ENCODE measurements around the gene TNXB. TPM values are rescaled to one million over a fixed set of nuclear protein-coding genes. Genes with fewer than 3 reads are reported as not detected.

Gene TNXB
- total RNA-seq, 1 experiment from 2014 or later: 10.6 TPM

- DNase-seq: no peak
- BruUV-seq (replicated peaks): TSS peak; percentile 37
- Mint-ChIP-seq H3K27me3 (ENCODE audit: unreplicated experiment) (peaks cover 100% of the 10 kb centered on the region), H3K36me3 (ENCODE audit: insufficient read depth, unreplicated experiment) (peaks cover 12% of the 10 kb centered on the region), H3K4me3 (ENCODE audit: low read depth, unreplicated experiment) (no peak overlapping the region), H3K27ac (ENCODE audit: unreplicated experiment) (no peak overlapping the region), H3K4me1 (ENCODE audit: low read depth, unreplicated experiment) (peaks cover 21% of the 10 kb centered on the region), H3K9me3 (ENCODE audit: low read depth, unreplicated experiment) (no peaks in the 10 kb centered on the region)
- CTCF ChIA-PET: no interaction called here
- TF ChIP-seq CTCF (IDR thresholded peaks at IDR 0.05; ENCODE audit: unreplicated experiment): no peak
- intact Hi-C loops (cut with micrococcal nuclease; ENCODE audit: unreplicated experiment): no loop called here
These were observed 16.2 kb downstream of the TNXB start for GRCh38 chr6:32092760-32093497.

GRCh38 chr6:32089082-32089828 lies 19.9 kb downstream of the TNXB start:
- Mint-ChIP-seq H3K4me1 (ENCODE audit: low read depth, unreplicated experiment) (peaks cover 9% of the 10 kb centered on the region), H3K27me3 (ENCODE audit: unreplicated experiment) (peaks cover 94% of the 10 kb centered on the region), H3K36me3 (ENCODE audit: insufficient read depth, unreplicated experiment) (no peaks in the 10 kb centered on the region), H3K4me3 (ENCODE audit: low read depth, unreplicated experiment) (no peak overlapping the region), H3K9me3 (ENCODE audit: low read depth, unreplicated experiment) (no peaks in the 10 kb centered on the region), H3K27ac (ENCODE audit: unreplicated experiment) (no peak overlapping the region)
- no peak for TF ChIP-seq CTCF (IDR thresholded peaks at IDR 0.05; ENCODE audit: unreplicated experiment)
- intact Hi-C loops (cut with micrococcal nuclease; ENCODE audit: unreplicated experiment): no loop called here
- CTCF ChIA-PET: interaction anchor here (0.6 to 0.8 kb wide), 2 partner anchors 106 to 209 kb away, joined by 4 read pairs; no protein-coding TSS in a partner anchor
- no TSS peak for BruUV-seq (replicated peaks)
- DNase-seq: no peak

- TF ChIP-seq CTCF (IDR thresholded peaks at IDR 0.05; ENCODE audit: unreplicated experiment): no peak
- H3K27me3 Mint-ChIP-seq (ENCODE audit: unreplicated experiment): peaks cover 94% of the 10 kb centered on the region
- CTCF ChIA-PET: interaction anchor here (0.6 to 1.6 kb wide), 3 partner anchors 8 to 210 kb away, joined by 3 to 4 read pairs (median 4); no protein-coding TSS in a partner anchor
- no TSS peak for BruUV-seq (replicated peaks)
- H3K36me3 Mint-ChIP-seq (ENCODE audit: insufficient read depth, unreplicated experiment): no peaks in the 10 kb centered on the region
- no peak overlapping the region for H3K27ac Mint-ChIP-seq (ENCODE audit: unreplicated experiment)
- peaks cover 9% of the 10 kb centered on the region for H3K4me1 Mint-ChIP-seq (ENCODE audit: low read depth, unreplicated experiment)
- H3K9me3 Mint-ChIP-seq (ENCODE audit: low read depth, unreplicated experiment): no peaks in the 10 kb centered on the region
- DNase-seq: no peak
- H3K4me3 Mint-ChIP-seq (ENCODE audit: low read depth, unreplicated experiment): no peak overlapping the region
- intact Hi-C loops (cut with micrococcal nuclease; ENCODE audit: unreplicated experiment): no loop called here
These were observed 20.6 kb downstream of the TNXB start for GRCh38 chr6:32088487-32089049.

- CTCF ChIA-PET: interaction anchor here (0.6 to 1.6 kb wide), 5 partner anchors 9 to 190 kb away, joined by 3 to 6 read pairs (median 3); partner anchors contain the start of gene EHMT2
- intact Hi-C loops (cut with micrococcal nuclease; ENCODE audit: unreplicated experiment): no loop called here
- no TSS peak for BruUV-seq (replicated peaks)
- H3K27ac Mint-ChIP-seq (ENCODE audit: unreplicated experiment): no peak overlapping the region
- DNase-seq: peak; percentile 95
- TF ChIP-seq CTCF (IDR thresholded peaks at IDR 0.05; ENCODE audit: unreplicated experiment): peak; percentile 58
- no peaks in the 10 kb centered on the region for H3K9me3 Mint-ChIP-seq (ENCODE audit: low read depth, unreplicated experiment)
- H3K4me3 Mint-ChIP-seq (ENCODE audit: low read depth, unreplicated experiment): no peak overlapping the region
- peaks cover 9% of the 10 kb centered on the region for H3K4me1 Mint-ChIP-seq (ENCODE audit: low read depth, unreplicated experiment)
- no peaks in the 10 kb centered on the region for H3K36me3 Mint-ChIP-seq (ENCODE audit: insufficient read depth, unreplicated experiment)
- peaks cover 94% of the 10 kb centered on the region for H3K27me3 Mint-ChIP-seq (ENCODE audit: unreplicated experiment)
These were observed 21.3 kb downstream of the TNXB start for GRCh38 chr6:32087574-32088486.

Data from Calu3 (cell line).